ENCODE results near the gene TIMM23B.
"Not testable (repeated sequence)": the region's sequence is repeated elsewhere in the genome, so short reads cannot be mapped to it uniquely, and the experiment has no call there.

TIMM23B gene

GRCh38 chr10:49941447-49942338 lies at the start of gene TIMM23B, which contains the start of gene PARG:
Gene TIMM23B, plus strand, starts transcription at chr10:49942053. Its CDS starts 142 bp downstream, at chr10:49942195.
Gene PARG, minus strand, starts transcription at chr10:49942027. Its CDS starts 302 bp downstream, at chr10:49941725.
- not testable (repeated sequence) for H3K9me3 ChIP-seq (ENCODE audit: insufficient read depth, low read length); H3K27me3 ChIP-seq (ENCODE audit: insufficient read depth, insufficient read length); H3K4me1 ChIP-seq (ENCODE audit: insufficient read depth, insufficient read length); H3K36me3 ChIP-seq (ENCODE audit: insufficient read depth, insufficient read length, low read length)
- H3K9ac ChIP-seq (ENCODE audit: insufficient read length, low read depth) = peak within 1 kb of the TSS; percentile 87
- H3K4me3 ChIP-seq (ENCODE audit: insufficient read length, low read depth) = peak within 1 kb of the TSS; percentile 71
- peak; percentile 57 for DNase-seq (ENCODE audit: low read depth, low spot score)

GRCh38 chr10:49899999-49900398 lies 41.9 kb upstream of the TIMM23B start:
- not testable (repeated sequence) for H3K9ac ChIP-seq (ENCODE audit: insufficient read length, low read depth); DNase-seq (ENCODE audit: low read depth, low spot score); H3K27me3 ChIP-seq (ENCODE audit: insufficient read depth, insufficient read length); H3K4me3 ChIP-seq (ENCODE audit: insufficient read length, low read depth); H3K36me3 ChIP-seq (ENCODE audit: insufficient read depth, insufficient read length, low read length); H3K4me1 ChIP-seq (ENCODE audit: insufficient read depth, insufficient read length); H3K9me3 ChIP-seq (ENCODE audit: insufficient read depth, low read length)

- H3K27me3 ChIP-seq (ENCODE audit: insufficient read depth, insufficient read length); H3K4me1 ChIP-seq (ENCODE audit: insufficient read depth, insufficient read length); DNase-seq (ENCODE audit: low read depth, low spot score); H3K9ac ChIP-seq (ENCODE audit: insufficient read length, low read depth); H3K4me3 ChIP-seq (ENCODE audit: insufficient read length, low read depth); H3K9me3 ChIP-seq (ENCODE audit: insufficient read depth, low read length); H3K36me3 ChIP-seq (ENCODE audit: insufficient read depth, insufficient read length, low read length): not testable (repeated sequence)
Measured at GRCh38 chr10:49900406-49900805, 41.4 kb upstream of the TIMM23B start.

- H3K27me3 ChIP-seq (ENCODE audit: insufficient read depth, insufficient read length); H3K9ac ChIP-seq (ENCODE audit: insufficient read length, low read depth); H3K9me3 ChIP-seq (ENCODE audit: insufficient read depth, low read length); H3K4me1 ChIP-seq (ENCODE audit: insufficient read depth, insufficient read length); DNase-seq (ENCODE audit: low read depth, low spot score); H3K36me3 ChIP-seq (ENCODE audit: insufficient read depth, insufficient read length, low read length); H3K4me3 ChIP-seq (ENCODE audit: insufficient read length, low read depth): not testable (repeated sequence)
Measured at GRCh38 chr10:49903829-49904228, 38.0 kb upstream of the TIMM23B start.

GRCh38 chr10:49908290-49909080 lies 33.4 kb upstream of the TIMM23B start:
- H3K27me3 ChIP-seq (ENCODE audit: insufficient read depth, insufficient read length); H3K9me3 ChIP-seq (ENCODE audit: insufficient read depth, low read length); H3K4me1 ChIP-seq (ENCODE audit: insufficient read depth, insufficient read length); DNase-seq (ENCODE audit: low read depth, low spot score); H3K9ac ChIP-seq (ENCODE audit: insufficient read length, low read depth); H3K36me3 ChIP-seq (ENCODE audit: insufficient read depth, insufficient read length, low read length); H3K4me3 ChIP-seq (ENCODE audit: insufficient read length, low read depth): not testable (repeated sequence)

GRCh38 chr10:49910295-49910694 lies 31.6 kb upstream of the TIMM23B start:
- H3K9me3 ChIP-seq (ENCODE audit: insufficient read depth, low read length); DNase-seq (ENCODE audit: low read depth, low spot score); H3K36me3 ChIP-seq (ENCODE audit: insufficient read depth, insufficient read length, low read length); H3K4me3 ChIP-seq (ENCODE audit: insufficient read length, low read depth); H3K27me3 ChIP-seq (ENCODE audit: insufficient read depth, insufficient read length); H3K4me1 ChIP-seq (ENCODE audit: insufficient read depth, insufficient read length); H3K9ac ChIP-seq (ENCODE audit: insufficient read length, low read depth): not testable (repeated sequence)

- H3K36me3 ChIP-seq (ENCODE audit: insufficient read depth, insufficient read length, low read length) = not testable (repeated sequence)
Measured at GRCh38 chr10:49916451-49916850, 25.4 kb upstream of the TIMM23B start.

GRCh38 chr10:49917927-49918326 lies 23.9 kb upstream of the TIMM23B start:
- not testable (repeated sequence) for H3K9ac ChIP-seq (ENCODE audit: insufficient read length, low read depth); H3K36me3 ChIP-seq (ENCODE audit: insufficient read depth, insufficient read length, low read length); H3K27me3 ChIP-seq (ENCODE audit: insufficient read depth, insufficient read length); H3K4me1 ChIP-seq (ENCODE audit: insufficient read depth, insufficient read length); H3K4me3 ChIP-seq (ENCODE audit: insufficient read length, low read depth); DNase-seq (ENCODE audit: low read depth, low spot score); H3K9me3 ChIP-seq (ENCODE audit: insufficient read depth, low read length)

More at GRCh38 chr10:49916451-49916850, 25.4 kb upstream of the TIMM23B start:
- H3K27me3 ChIP-seq (ENCODE audit: insufficient read depth, insufficient read length); H3K9me3 ChIP-seq (ENCODE audit: insufficient read depth, low read length); DNase-seq (ENCODE audit: low read depth, low spot score); H3K4me3 ChIP-seq (ENCODE audit: insufficient read length, low read depth); H3K9ac ChIP-seq (ENCODE audit: insufficient read length, low read depth); H3K4me1 ChIP-seq (ENCODE audit: insufficient read depth, insufficient read length): not testable (repeated sequence)

- H3K4me3 ChIP-seq (ENCODE audit: insufficient read length, low read depth); H3K9me3 ChIP-seq (ENCODE audit: insufficient read depth, low read length); H3K36me3 ChIP-seq (ENCODE audit: insufficient read depth, insufficient read length, low read length); H3K9ac ChIP-seq (ENCODE audit: insufficient read length, low read depth); H3K27me3 ChIP-seq (ENCODE audit: insufficient read depth, insufficient read length); H3K4me1 ChIP-seq (ENCODE audit: insufficient read depth, insufficient read length): not testable (repeated sequence)
- peak; percentile 13 for DNase-seq (ENCODE audit: low read depth, low spot score)
Measured at GRCh38 chr10:49922041-49922440, 19.8 kb upstream of the TIMM23B start.

- DNase-seq (ENCODE audit: low read depth, low spot score); H3K9me3 ChIP-seq (ENCODE audit: insufficient read depth, low read length); H3K4me3 ChIP-seq (ENCODE audit: insufficient read length, low read depth); H3K36me3 ChIP-seq (ENCODE audit: insufficient read depth, insufficient read length, low read length); H3K27me3 ChIP-seq (ENCODE audit: insufficient read depth, insufficient read length); H3K4me1 ChIP-seq (ENCODE audit: insufficient read depth, insufficient read length); H3K9ac ChIP-seq (ENCODE audit: insufficient read length, low read depth): not testable (repeated sequence)
Measured at GRCh38 chr10:49923572-49923971, 18.3 kb upstream of the TIMM23B start.

GRCh38 chr10:49931276-49931675 lies 10.6 kb upstream of the TIMM23B start:
- H3K4me1 ChIP-seq (ENCODE audit: insufficient read depth, insufficient read length); H3K9me3 ChIP-seq (ENCODE audit: insufficient read depth, low read length); H3K36me3 ChIP-seq (ENCODE audit: insufficient read depth, insufficient read length, low read length); DNase-seq (ENCODE audit: low read depth, low spot score); H3K27me3 ChIP-seq (ENCODE audit: insufficient read depth, insufficient read length); H3K4me3 ChIP-seq (ENCODE audit: insufficient read length, low read depth); H3K9ac ChIP-seq (ENCODE audit: insufficient read length, low read depth): not testable (repeated sequence)

Data from NT2/D1 (cell line).